Liver (tissue), 9 donors: ENCODE measurements around the gene SMC2. TPM values are rescaled to one million over a fixed set of nuclear protein-coding genes. Genes with fewer than 3 reads are reported as not detected.
A peak's percentile ranks its signal among the peaks of the same experiment; 100 is the strongest.

Source experiments
- DNase-seq: peaks from one replicate; pipeline ENCODE4 v3.0.0-alpha.2; 2017; ENCODE audit warnings: low spot score
- H3K27ac ChIP-seq, 2 donors: one replicate each; pipeline ENCODE4 v1.7.0; 2013; ENCODE audit warnings: inconsistent platforms in 2 of 2, low read length in 2 of 2, control low read depth in 1 of 2, low read depth in 1 of 2, mild to moderate bottlenecking in 1 of 2
- H3K27me3 ChIP-seq, 4 donors: one replicate each; pipeline versions ENCODE4 v1.6.1 to v1.7.0; 2013; ENCODE audit warnings: low read length in 3 of 4, inconsistent platforms in 1 of 4, mild to moderate bottlenecking in 1 of 4, moderate library complexity in 1 of 4; ENCODE audit not compliant: control insufficient read depth in 4 of 4, insufficient read depth in 4 of 4
- H3K36me3 ChIP-seq, 4 donors: one replicate each; pipeline versions ENCODE4 v1.6.1 to v1.7.0; 2013; ENCODE audit warnings: low read length in 3 of 4, mild to moderate bottlenecking in 3 of 4, low read depth in 1 of 4, moderate library complexity in 1 of 4; ENCODE audit not compliant: control insufficient read depth in 4 of 4, insufficient read depth in 3 of 4
- H3K4me1 ChIP-seq, 4 donors: one replicate each; pipeline versions ENCODE4 v1.6.1 to v1.7.0; 2013; ENCODE audit warnings: low read length in 3 of 4, mild to moderate bottlenecking in 3 of 4, moderate library complexity in 1 of 4; ENCODE audit not compliant: control insufficient read depth in 4 of 4, insufficient read depth in 4 of 4
- H3K4me3 ChIP-seq, 3 donors: one replicate each; pipeline versions ENCODE4 v1.6.1 to v1.7.0; 2013; ENCODE audit warnings: low read length in 3 of 3, control low read depth in 1 of 3, low read depth in 1 of 3, mild to moderate bottlenecking in 1 of 3
- H3K9ac ChIP-seq, 2 donors: one replicate each; pipeline ENCODE4 v1.7.0; 2013; ENCODE audit warnings: low read length in 2 of 2, mild to moderate bottlenecking in 2 of 2, moderate library complexity in 2 of 2, control low read depth in 1 of 2, low read depth in 1 of 2
- H3K9me3 ChIP-seq, 4 donors: one replicate each; pipeline versions ENCODE4 v1.6.1 to v1.7.0; 2013; ENCODE audit warnings: low read length in 3 of 4; ENCODE audit not compliant: control insufficient read depth in 4 of 4
- ATF3 ChIP-seq: IDR thresholded peaks from 2 replicates; pipeline ENCODE4 v1.6.1; 2016; ENCODE audit warnings: antibody characterized with exemption
- CTCF ChIP-seq: fragments of 150-350 bp; IDR thresholded peaks from 2 replicates; pipeline ENCODE4 v1.5.1; 2017; ENCODE audit warnings: improper control_type of control experiment, low read depth, low read length; ENCODE audit not compliant: missing input control
- EGR1 ChIP-seq, 2 donors: IDR thresholded peaks; 2 replicates each; pipeline ENCODE4 v1.6.1; 2016 to 2018; ENCODE audit warnings: antibody characterized with exemption in 2 of 2, low read depth in 2 of 2
- FOXA1 ChIP-seq: IDR thresholded peaks from 2 replicates; pipeline ENCODE4 v1.6.1; 2016; ENCODE audit warnings: antibody characterized with exemption
- FOXA2 ChIP-seq: IDR thresholded peaks from 2 replicates; pipeline ENCODE4 v1.6.1; 2016; ENCODE audit warnings: antibody characterized with exemption
- GABPA ChIP-seq, 2 donors: IDR thresholded peaks in 1 of 2; conservative IDR thresholded peaks in 1 of 2; 2 replicates each; pipeline ENCODE4 v1.6.1; 2016; ENCODE audit warnings: antibody characterized with exemption in 2 of 2, mild to moderate bottlenecking in 1 of 2, moderate library complexity in 1 of 2
- HNF4A ChIP-seq, 2 donors: conservative IDR thresholded peaks; 2 replicates each; pipeline ENCODE4 v1.6.1; 2016; ENCODE audit warnings: antibody characterized with exemption in 2 of 2, mild to moderate bottlenecking in 2 of 2
- HNF4G ChIP-seq: IDR thresholded peaks from 2 replicates; pipeline ENCODE4 v1.6.1; 2016; ENCODE audit warnings: antibody characterized with exemption
- JUND ChIP-seq, 2 donors: IDR thresholded peaks; 2 replicates each; pipeline ENCODE4 v1.6.1; 2016; ENCODE audit warnings: antibody characterized with exemption in 2 of 2
- MAX ChIP-seq: IDR thresholded peaks from 2 replicates; pipeline ENCODE4 v1.6.1; 2016; ENCODE audit warnings: antibody characterized with exemption
- NR2F2 ChIP-seq: IDR thresholded peaks from 2 replicates; pipeline ENCODE4 v1.6.1; 2016; ENCODE audit warnings: antibody characterized with exemption
- RAD21 ChIP-seq, 2 donors: IDR thresholded peaks; 2 replicates each; pipeline ENCODE4 v1.6.1; 2016; ENCODE audit warnings: antibody characterized with exemption in 2 of 2, mild to moderate bottlenecking in 2 of 2
- REST ChIP-seq: IDR thresholded peaks from 2 replicates; pipeline ENCODE4 v1.6.1; 2016; ENCODE audit warnings: antibody characterized with exemption, mild to moderate bottlenecking
- RXRA ChIP-seq, 2 donors: IDR thresholded peaks; 2 replicates each; pipeline ENCODE4 v1.6.1; 2017 to 2018; ENCODE audit warnings: antibody characterized with exemption in 2 of 2, mild to moderate bottlenecking in 1 of 2
- SP1 ChIP-seq: IDR thresholded peaks from 2 replicates; pipeline ENCODE4 v1.6.1; 2018; ENCODE audit warnings: antibody characterized with exemption, mild to moderate bottlenecking
- TAF1 ChIP-seq: conservative IDR thresholded peaks from 2 replicates; pipeline ENCODE4 v1.6.1; 2016; ENCODE audit warnings: antibody characterized with exemption, mild to moderate bottlenecking
- YY1 ChIP-seq: IDR thresholded peaks from 2 replicates; pipeline ENCODE4 v1.6.1; 2016; ENCODE audit warnings: antibody characterized with exemption, mild to moderate bottlenecking
- WGBS: extraction: QIAGEN DNeasy Blood & Tissue Kit; methylation state at CpG from one replicate; pipeline ENCODE4 v1.1.7; 2013; 5-methylcytosine and 5-hydroxymethylcytosine counted together
- polyA plus RNA-seq, 2 donors: library from polyadenylated mRNA; stranded (reverse) in 1 of 2; unstranded in 1 of 2; fragments of 200-250 nt in 1 of 2; fragments of >200 nt in 1 of 2; fragmentation: Nextera tagmentation in 1 of 2; extraction: Ambion mirVana in 1 of 2; gene quantifications; one replicate each; pipeline versions ENCODE4 v1.2.1 to v1.2.3, GENCODE V29; 2013 to 2015
- total RNA-seq, 2 donors: library from RNA; depleted of rRNA; stranded (reverse); fragments of >200 nt; gene quantifications; one replicate each; pipeline ENCODE4 v1.2.3, GENCODE V29; 2014
- TF ChIP-seq, protein P1 (sequence below): IDR thresholded peaks from 2 replicates; pipeline ENCODE4 v1.6.1; 2016; ENCODE audit warnings: antibody characterized with exemption
- donor health status: healthy.
- donor health status: healthy.
- donor health status: healthy.
- donor health status: healthy.
- donor health status: healthy.

The SMC2 gene
- total and polyA plus RNA-seq, 4 donors = 2.1 to 26.3 (median 4.3) TPM

- H3K9ac ChIP-seq = no peak overlapping the region
- no peaks in the 10 kb centered on the region for H3K9me3 ChIP-seq
- H3K36me3 ChIP-seq = no peaks in the 10 kb centered on the region
- H3K4me1 ChIP-seq = peaks cover 7 to 11% (median 7%) of the 10 kb centered on the region in 4 donors
- TF ChIP-seq HNF4A (conservative IDR thresholded peaks at IDR 0.05) (peak; percentile 25 to 27), HNF4G (no peak)
- H3K27me3 ChIP-seq = no peaks in the 10 kb centered on the region
- DNase-seq = no peak
- no peak overlapping the region for H3K4me3 ChIP-seq
- 93% methylated on average over 1 of the region's 1 CpG for WGBS
- H3K27ac ChIP-seq = no peak overlapping the region
Measured at GRCh38 chr9:104069288-104069687, 24.8 kb upstream of the SMC2 start.

DNA sequence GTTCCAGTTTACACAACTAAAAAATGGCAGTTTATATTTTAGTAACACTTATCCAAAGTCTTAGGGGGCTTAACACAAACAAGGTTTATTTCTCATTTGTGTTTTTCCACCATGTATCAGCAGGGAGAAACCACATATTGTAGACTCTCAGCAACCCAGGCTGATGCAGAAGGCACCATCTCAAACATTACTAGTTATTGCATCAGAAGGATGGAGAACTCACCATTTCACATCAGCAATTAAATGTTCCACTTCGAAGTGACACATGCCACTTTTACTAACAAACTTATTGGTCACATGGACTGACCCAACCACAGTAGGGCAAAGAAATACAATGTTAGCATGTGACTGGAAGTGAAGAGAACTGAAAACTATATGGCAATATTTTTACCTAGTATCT, 22.5 kb upstream of the SMC2 start:
- Histone ChIP-seq H3K36me3 (no peaks in the 10 kb centered on the region), H3K9me3 (no peaks in the 10 kb centered on the region), H3K4me3 (no peak overlapping the region), H3K4me1 (peaks cover 7 to 15% (median 13%) of the 10 kb centered on the region in 4 donors), H3K27ac (no peak overlapping the region), H3K27me3 (no peaks in the 10 kb centered on the region), H3K9ac (no peak overlapping the region)
- WGBS = 71% methylated on average over 1 of the region's 1 CpG
- TF ChIP-seq HNF4A (conservative IDR thresholded peaks at IDR 0.05) (no peak), JUND (IDR thresholded peaks at IDR 0.05) (no peak), TAF1 (no peak), RXRA (IDR thresholded peaks at IDR 0.05) (no peak)
- DNase-seq = no peak

GRCh38 chr9:104073098-104073769, 20.9 kb upstream of the SMC2 start:
- no peaks in the 10 kb centered on the region for H3K9me3 ChIP-seq
- H3K27ac ChIP-seq = no peak overlapping the region
- H3K9ac ChIP-seq = no peak overlapping the region
- H3K4me1 ChIP-seq = peaks cover 7 to 15% (median 13%) of the 10 kb centered on the region in 4 donors
- peaks cover 0 to 4% (median 0%) of the 10 kb centered on the region in 4 donors for H3K27me3 ChIP-seq
- no peak overlapping the region for H3K4me3 ChIP-seq
- 39% methylated on average over 3 of the region's 3 CpGs for WGBS
- no peak for DNase-seq
- TF ChIP-seq GABPA (IDR thresholded peaks at IDR 0.05 in 1 of 2, conservative IDR thresholded peaks at IDR 0.05 in 1 of 2) (no peak), HNF4A (conservative IDR thresholded peaks at IDR 0.05) (no peak), MAX (no peak), EGR1 (IDR thresholded peaks at IDR 0.05; ENCODE audit: low read depth in 2 of 2) (no peak), ATF3 (no peak), JUND (IDR thresholded peaks at IDR 0.05) (no peak), RAD21 (IDR thresholded peaks at IDR 0.05) (no peak), TAF1 (no peak), RXRA (IDR thresholded peaks at IDR 0.05) (no peak), SP1 (no peak), FOXA1 (no peak), HNF4G (no peak), NR2F2 (no peak), CTCF (no peak), REST (no peak), YY1 (no peak), FOXA2 (no peak)
- TF ChIP-seq, protein P1, sequence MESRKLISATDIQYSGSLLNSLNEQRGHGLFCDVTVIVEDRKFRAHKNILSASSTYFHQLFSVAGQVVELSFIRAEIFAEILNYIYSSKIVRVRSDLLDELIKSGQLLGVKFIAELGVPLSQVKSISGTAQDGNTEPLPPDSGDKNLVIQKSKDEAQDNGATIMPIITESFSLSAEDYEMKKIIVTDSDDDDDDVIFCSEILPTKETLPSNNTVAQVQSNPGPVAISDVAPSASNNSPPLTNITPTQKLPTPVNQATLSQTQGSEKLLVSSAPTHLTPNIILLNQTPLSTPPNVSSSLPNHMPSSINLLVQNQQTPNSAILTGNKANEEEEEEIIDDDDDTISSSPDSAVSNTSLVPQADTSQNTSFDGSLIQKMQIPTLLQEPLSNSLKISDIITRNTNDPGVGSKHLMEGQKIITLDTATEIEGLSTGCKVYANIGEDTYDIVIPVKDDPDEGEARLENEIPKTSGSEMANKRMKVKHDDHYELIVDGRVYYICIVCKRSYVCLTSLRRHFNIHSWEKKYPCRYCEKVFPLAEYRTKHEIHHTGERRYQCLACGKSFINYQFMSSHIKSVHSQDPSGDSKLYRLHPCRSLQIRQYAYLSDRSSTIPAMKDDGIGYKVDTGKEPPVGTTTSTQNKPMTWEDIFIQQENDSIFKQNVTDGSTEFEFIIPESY = no peak
- H3K36me3 ChIP-seq = no peaks in the 10 kb centered on the region
